IPS DF 6.9 (cell line): ENCODE results near the gene IRF8.
"Not testable (repeated sequence)": the region's sequence is repeated elsewhere in the genome, so short reads cannot be mapped to it uniquely, and the experiment has no call there.

ENCODE experiments used
- DNase-seq: peaks from one replicate; pipeline ENCODE4 v3.0.0-alpha.2; 2013; ENCODE audit warnings: low read depth, low spot score
- H3K27ac ChIP-seq: one replicate; pipeline ENCODE4 v1.5.1; 2013; ENCODE audit warnings: low read length, control low read depth
- H3K27me3 ChIP-seq: 2 replicates; pipeline ENCODE4 v1.6.1; 2013; ENCODE audit warnings: mild to moderate bottlenecking, low read length; ENCODE audit not compliant: control insufficient read depth, insufficient read depth
- H3K36me3 ChIP-seq: 2 replicates; pipeline ENCODE4 v1.6.1; 2013; ENCODE audit warnings: low read length; ENCODE audit not compliant: control insufficient read depth, insufficient read depth
- H3K4me1 ChIP-seq: 2 replicates; pipeline ENCODE4 v1.6.1; 2013; ENCODE audit warnings: low read length; ENCODE audit not compliant: control insufficient read depth, insufficient read depth
- H3K4me3 ChIP-seq: 2 replicates; pipeline ENCODE4 v1.5.1; 2013; ENCODE audit warnings: mild to moderate bottlenecking, low read length
- H3K9me3 ChIP-seq: 2 replicates; pipeline ENCODE4 v1.6.1; 2013; ENCODE audit warnings: low read length, inconsistent platforms; ENCODE audit not compliant: control insufficient read depth, insufficient read depth
- WGBS: extraction: QIAGEN DNeasy Blood & Tissue Kit; methylation state at CpG from one replicate; pipeline ENCODE4 v1.1.7; 2013; ENCODE audit warnings: mixed read lengths, missing lambda C conversion rate; ENCODE audit not compliant: insufficient read length, insufficient coverage; 5-methylcytosine and 5-hydroxymethylcytosine counted together

The IRF8 gene

DNA sequence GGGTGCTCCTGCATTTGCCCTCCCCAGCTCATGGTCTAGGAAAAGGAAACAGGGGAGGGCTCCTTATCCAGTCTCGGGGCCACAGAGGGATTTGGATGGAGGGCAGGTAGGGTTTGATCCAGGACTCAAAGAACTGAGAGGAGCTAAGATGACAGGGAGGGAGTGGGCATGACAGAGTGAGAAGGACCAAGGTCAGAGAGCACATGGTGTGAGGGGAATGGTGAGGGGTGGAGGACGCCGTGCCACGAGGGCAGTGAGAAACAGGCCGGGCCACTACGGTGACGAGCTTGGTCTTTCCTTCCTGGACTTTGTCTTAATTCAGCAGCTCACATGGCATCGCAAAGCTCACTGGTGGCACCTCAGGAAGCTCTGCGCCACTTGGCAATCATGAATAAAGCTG is 35.2 kb downstream of the IRF8 start:
- H3K36me3 ChIP-seq = no peaks in the 10 kb centered on the region
- no peak overlapping the region for H3K27ac ChIP-seq
- H3K27me3 ChIP-seq = no peaks in the 10 kb centered on the region
- WGBS = no CpG with 5 or more reads among the region's 9 CpGs
- H3K4me3 ChIP-seq = no peak overlapping the region
- no peak for DNase-seq
- H3K4me1 ChIP-seq = no peaks in the 10 kb centered on the region
- no peaks in the 10 kb centered on the region for H3K9me3 ChIP-seq

DNA sequence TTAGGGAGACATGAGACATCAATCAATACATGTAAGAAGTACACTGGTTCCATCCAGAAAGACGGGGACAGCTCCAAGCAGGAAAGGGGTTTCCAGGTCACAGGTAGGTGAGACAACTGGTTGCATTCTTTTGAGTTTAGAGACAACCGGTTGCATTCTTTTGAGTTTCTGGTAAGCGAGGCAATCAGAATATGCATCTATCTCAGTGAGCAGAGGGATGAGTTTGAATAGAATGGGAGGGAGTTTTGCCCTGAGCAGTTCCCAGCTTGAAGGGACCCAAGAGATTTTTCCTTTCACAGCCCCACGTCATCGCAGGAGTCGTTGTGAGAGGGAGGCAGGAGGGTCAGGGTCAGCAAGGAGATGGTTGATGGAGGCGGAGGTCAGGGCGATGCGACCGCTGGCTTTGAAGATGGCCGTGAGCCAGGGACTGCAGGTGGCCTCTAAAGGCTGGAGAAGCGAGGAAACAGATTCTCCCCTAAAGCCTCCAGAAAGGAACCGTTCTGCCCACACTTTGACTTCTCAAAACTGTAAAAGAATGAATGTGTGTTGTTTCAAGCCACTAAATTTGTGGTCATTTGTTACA is 36.5 kb downstream of the IRF8 start:
- DNase-seq = no peak
- no peak overlapping the region for H3K27ac ChIP-seq
- H3K36me3 ChIP-seq = no peaks in the 10 kb centered on the region
- no peaks in the 10 kb centered on the region for H3K27me3 ChIP-seq
- WGBS = no CpG with 5 or more reads among the region's 13 CpGs
- H3K4me1 ChIP-seq = no peaks in the 10 kb centered on the region
- H3K4me3 ChIP-seq = no peak overlapping the region
- H3K9me3 ChIP-seq = no peaks in the 10 kb centered on the region

DNA sequence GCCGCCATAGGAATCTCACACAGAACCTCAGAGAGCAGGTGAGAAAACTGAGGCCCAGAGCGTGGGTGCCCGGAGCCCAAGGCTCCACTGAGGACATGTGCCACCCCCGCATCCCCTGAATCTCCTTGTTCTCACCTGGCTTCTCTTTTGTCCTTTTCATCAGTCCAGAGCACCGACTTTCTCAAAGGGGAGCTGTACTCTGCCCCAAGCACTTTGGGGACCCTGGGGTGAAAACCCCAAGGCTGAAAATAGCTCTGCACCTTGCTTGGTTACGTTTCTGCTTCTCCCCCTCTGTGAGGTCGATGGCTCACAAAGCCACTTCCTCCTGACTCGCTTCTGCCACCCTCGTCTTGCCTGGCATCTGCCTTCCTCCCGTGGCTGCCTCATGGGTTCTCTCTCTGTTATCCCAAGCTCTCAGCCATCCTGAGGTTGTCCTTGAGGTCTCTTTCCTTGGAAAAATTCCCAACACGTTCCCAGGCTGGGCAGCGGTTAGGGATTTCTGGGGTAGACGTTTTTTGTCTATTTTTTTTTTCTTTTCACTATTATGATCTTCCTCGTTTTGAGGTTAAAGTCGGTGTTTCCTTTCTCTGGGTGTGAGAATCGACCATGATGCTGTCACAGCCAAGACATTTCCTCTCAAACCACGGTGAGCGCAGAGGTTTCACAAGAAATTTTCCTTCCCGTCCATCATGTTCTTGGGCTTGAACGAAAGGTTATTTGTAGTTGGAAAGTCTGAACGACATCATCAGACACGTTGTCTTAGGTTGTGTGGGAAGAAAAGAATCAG is 37.2 kb downstream of the IRF8 start:
- Histone ChIP-seq H3K4me1 (no peaks in the 10 kb centered on the region), H3K4me3 (no peak overlapping the region), H3K27me3 (no peaks in the 10 kb centered on the region), H3K27ac (no peak overlapping the region), H3K36me3 (no peaks in the 10 kb centered on the region), H3K9me3 (no peaks in the 10 kb centered on the region)
- no peak for DNase-seq
- WGBS = no CpG with 5 or more reads among the region's 22 CpGs

DNA sequence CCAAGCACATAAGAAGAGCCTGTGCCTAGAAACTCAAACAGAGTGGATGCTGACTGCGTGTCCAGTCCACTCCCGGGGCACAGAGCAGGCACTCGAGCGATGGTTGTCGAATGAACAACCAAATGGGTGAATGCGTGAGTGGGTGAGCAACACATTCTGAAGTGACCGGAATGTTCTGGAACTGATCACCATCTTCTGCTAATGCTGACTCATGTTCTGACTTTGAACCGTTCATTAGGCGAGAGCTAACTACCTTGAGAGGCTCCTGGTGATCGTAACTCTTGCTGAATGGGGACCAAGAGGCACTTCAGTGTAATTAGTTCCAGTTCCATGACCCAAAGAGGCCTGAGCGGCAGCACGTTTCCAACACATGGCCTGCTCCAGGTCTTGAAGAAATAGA is 37.9 kb downstream of the IRF8 start:
- Histone ChIP-seq H3K27me3 (no peaks in the 10 kb centered on the region), H3K9me3 (no peaks in the 10 kb centered on the region), H3K27ac (no peak overlapping the region), H3K4me3 (no peak overlapping the region), H3K36me3 (no peaks in the 10 kb centered on the region), H3K4me1 (no peaks in the 10 kb centered on the region)
- no CpG with 5 or more reads among the region's 12 CpGs for WGBS
- no peak for DNase-seq

DNA sequence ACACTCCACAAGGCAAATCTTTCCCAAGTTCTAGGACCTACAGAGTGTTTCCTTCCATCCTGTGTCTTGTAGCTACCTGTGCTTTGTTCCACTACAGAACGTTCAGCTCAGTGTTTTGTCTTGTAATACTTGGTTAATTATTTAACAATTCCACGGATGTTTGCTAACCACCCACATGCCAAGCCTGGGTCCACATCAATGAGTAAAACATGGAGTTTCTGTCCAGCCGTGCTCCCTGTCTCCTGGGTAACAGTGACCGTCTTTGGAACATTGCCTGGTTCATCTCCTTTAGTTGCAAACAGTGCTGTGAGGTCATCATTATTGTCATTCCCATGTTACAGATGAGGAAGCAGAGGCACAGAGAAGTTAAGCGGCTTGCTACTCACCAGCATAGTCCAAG is 41.3 kb downstream of the IRF8 start:
- Histone ChIP-seq H3K36me3 (no peaks in the 10 kb centered on the region), H3K9me3 (no peaks in the 10 kb centered on the region), H3K4me1 (no peaks in the 10 kb centered on the region), H3K4me3 (no peak overlapping the region), H3K27me3 (no peaks in the 10 kb centered on the region), H3K27ac (no peak overlapping the region)
- DNase-seq = no peak
- WGBS = no CpG with 5 or more reads among the region's 5 CpGs

DNA sequence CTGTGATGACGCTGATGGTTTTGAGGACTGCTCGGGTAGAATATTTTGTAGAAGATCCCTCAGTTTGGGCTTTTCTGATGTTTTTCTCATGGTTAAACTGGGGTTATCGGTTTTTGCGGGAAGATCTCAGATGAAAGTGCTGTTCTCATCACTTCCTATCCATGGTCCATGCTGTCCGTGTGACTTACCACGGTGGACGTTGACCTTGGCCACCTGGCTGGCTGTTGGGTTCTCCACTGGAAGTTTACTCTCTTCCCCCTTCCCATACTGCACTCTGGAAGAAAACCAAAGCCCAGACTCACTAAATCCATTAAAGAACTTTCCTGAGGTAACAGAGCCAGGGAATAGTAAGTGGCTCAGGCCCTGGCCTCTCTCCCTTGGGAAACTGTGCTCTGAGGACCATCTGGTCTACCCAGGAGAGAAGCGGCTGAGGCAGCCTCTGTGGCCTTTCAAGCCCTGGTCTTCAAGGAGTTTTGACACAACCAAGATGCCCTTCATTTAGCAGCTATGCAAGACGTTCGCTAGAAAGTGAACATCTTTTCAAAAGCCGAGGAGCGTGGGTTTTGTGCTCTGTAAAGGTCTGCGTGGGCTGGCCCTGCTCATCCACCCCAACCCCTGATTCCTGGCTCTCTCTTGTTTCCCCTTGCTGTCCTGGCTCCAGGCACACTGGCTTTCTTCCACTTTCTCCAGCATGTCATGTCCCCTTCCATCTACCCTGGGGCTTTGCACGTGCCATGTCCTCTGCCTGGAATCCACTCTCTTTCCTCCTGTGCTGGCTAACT is 43.1 kb downstream of the IRF8 start:
- H3K27ac ChIP-seq = no peak overlapping the region
- no peak overlapping the region for H3K4me3 ChIP-seq
- no peaks in the 10 kb centered on the region for H3K36me3 ChIP-seq
- no peak for DNase-seq
- H3K27me3 ChIP-seq = no peaks in the 10 kb centered on the region
- no CpG with 5 or more reads among the region's 14 CpGs for WGBS
- no peaks in the 10 kb centered on the region for H3K9me3 ChIP-seq
- no peaks in the 10 kb centered on the region; the same call in 1 of the 2 replicates for H3K4me1 ChIP-seq

DNA sequence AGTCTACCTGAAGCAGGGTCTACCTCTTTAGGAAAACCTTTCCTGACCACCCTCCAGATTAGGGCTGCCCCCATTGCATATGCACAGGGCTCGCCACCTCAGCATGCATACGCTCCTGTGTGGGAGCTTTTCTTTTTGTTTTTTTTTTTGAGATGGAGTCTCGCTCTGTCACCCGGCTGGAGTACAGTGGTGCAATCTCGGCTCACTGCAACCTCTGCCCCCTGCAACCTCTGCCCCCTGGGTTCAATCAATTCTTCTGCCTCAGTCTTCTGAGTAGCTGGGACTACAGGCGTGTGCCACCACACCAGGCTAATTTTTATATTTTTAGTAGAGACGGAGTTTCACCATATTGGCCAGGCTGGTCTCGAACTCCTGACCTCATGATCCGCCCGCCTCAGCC is 43.7 kb downstream of the IRF8 start:
- H3K4me1 ChIP-seq, H3K9me3 ChIP-seq, H3K27ac ChIP-seq, H3K36me3 ChIP-seq, DNase-seq, H3K4me3 ChIP-seq, H3K27me3 ChIP-seq: not testable (repeated sequence)
- WGBS = no CpG with 5 or more reads among the region's 10 CpGs

DNA sequence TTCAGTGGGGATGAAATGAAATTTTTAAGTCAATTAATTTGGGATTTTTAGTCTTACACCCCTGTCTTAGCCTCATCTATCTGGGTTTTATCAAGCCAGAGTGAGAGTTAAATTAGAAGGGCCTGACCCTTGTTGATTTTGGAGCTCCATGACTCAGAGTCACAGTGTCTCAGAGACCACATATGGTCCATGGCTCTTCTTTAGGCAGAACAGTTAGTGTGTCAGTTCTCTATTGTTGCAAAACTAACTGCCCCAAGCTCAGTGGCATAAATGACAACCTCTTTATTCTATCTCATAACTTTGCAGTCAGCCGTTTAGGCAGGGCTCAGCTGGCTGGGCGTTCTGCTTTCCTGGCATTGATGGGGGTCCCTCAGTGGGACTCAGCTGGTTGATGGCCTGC is 44.7 kb downstream of the IRF8 start:
- Histone ChIP-seq H3K27ac (no peak overlapping the region), H3K4me1 (no peaks in the 10 kb centered on the region; the same call in 1 of the 2 replicates), H3K27me3 (no peaks in the 10 kb centered on the region), H3K4me3 (no peak overlapping the region), H3K36me3 (no peaks in the 10 kb centered on the region), H3K9me3 (no peaks in the 10 kb centered on the region)
- WGBS = no CpG with 5 or more reads among the region's 2 CpGs
- DNase-seq = no peak

DNA sequence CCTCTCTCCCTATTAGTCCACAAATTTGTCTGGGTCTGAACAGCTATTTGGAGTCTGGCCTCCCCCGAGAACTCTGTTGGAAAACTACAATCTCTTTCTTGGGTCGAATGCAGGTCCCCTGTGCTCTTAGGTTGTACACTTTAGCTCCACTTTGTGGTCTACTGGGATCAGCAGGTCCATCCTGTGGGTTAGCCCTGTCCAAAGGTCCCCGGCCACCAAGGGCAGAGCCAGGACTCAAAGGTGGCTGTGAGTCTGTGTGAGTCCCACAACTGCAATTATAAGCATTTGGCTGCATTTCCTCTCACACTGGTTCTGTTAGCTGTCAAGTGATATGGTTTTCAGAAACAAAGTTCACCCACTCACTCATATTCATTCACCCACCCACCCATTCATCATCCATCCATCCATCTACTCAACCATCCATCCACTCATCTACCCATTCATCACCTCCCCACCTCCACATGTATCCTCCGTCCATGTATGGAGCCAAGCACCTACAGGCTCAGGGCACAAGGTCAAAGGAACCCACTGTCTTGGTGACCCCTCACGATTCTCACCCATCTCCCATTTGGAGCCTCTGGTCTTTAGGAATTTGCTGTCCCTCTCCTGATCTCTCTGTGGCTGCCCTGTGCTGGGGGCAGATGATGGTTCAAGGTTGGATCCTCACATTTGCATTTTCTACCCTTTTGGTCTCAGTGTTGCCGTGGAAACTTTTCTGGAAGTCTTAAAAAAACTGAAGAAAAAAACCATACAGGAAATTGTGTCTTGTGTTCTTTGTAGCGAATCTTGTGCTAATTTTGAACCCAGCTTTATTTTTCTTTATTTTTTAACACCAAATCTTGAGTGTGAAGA is 45.8 kb downstream of the IRF8 start:
- H3K36me3 ChIP-seq = no peaks in the 10 kb centered on the region
- H3K27me3 ChIP-seq = no peaks in the 10 kb centered on the region

DNA sequence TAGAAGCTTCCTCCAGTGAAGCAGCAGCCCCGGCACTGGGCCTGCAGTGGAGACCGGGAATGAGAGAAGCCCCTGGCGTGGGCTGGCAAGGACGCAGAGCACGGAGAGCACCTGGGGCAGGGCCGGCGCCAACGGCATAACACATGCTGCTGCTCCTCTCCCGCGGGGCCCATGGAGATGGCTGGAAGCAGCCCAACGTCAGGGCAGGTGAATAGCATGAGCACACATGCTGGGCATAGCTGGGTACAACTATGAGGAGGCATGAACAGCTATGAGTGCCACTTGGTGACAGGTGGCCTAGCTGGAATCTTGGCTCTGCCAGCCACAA is 46.4 kb downstream of the IRF8 start:
- no peak for DNase-seq
- Histone ChIP-seq H3K36me3 (no peaks in the 10 kb centered on the region), H3K4me3 (no peak overlapping the region), H3K27ac (no peak overlapping the region), H3K9me3 (no peaks in the 10 kb centered on the region), H3K27me3 (no peaks in the 10 kb centered on the region), H3K4me1 (no peaks in the 10 kb centered on the region; the same call in 1 of the 2 replicates)
- WGBS = no CpG with 5 or more reads among the region's 11 CpGs

More for the DNA sequence above, 45.8 kb downstream of the IRF8 start:
- Histone ChIP-seq H3K27ac (no peak overlapping the region), H3K4me3 (no peak overlapping the region), H3K4me1 (no peaks in the 10 kb centered on the region; the same call in 1 of the 2 replicates), H3K9me3 (no peaks in the 10 kb centered on the region)
- no CpG with 5 or more reads among the region's 7 CpGs for WGBS
- no peak for DNase-seq
